Esophagus squamous epithelium (tissue), 4 donors: ENCODE results near the gene ELP4.

Source experiments
- CTCF ChIP-seq, 6 experiments: fragments of 450-650 bp in 4 of 6; fragments of 200-600 bp in 2 of 6; sonication (generic) in 2 of 6; IDR thresholded peaks; one replicate each; pipeline ENCODE4 v1.5.1; 2016 to 2019; ENCODE audit warnings: antibody characterized with exemption in 6 of 6, mild to moderate bottlenecking in 4 of 6, moderate library complexity in 4 of 6
- POLR2A ChIP-seq, 4 donors: fragments of 450-650 bp; IDR thresholded peaks; one replicate each; pipeline ENCODE4 v1.6.1; 2017; ENCODE audit warnings: antibody characterized with exemption in 4 of 4, mild to moderate bottlenecking in 4 of 4, moderate library complexity in 3 of 4

DNA sequence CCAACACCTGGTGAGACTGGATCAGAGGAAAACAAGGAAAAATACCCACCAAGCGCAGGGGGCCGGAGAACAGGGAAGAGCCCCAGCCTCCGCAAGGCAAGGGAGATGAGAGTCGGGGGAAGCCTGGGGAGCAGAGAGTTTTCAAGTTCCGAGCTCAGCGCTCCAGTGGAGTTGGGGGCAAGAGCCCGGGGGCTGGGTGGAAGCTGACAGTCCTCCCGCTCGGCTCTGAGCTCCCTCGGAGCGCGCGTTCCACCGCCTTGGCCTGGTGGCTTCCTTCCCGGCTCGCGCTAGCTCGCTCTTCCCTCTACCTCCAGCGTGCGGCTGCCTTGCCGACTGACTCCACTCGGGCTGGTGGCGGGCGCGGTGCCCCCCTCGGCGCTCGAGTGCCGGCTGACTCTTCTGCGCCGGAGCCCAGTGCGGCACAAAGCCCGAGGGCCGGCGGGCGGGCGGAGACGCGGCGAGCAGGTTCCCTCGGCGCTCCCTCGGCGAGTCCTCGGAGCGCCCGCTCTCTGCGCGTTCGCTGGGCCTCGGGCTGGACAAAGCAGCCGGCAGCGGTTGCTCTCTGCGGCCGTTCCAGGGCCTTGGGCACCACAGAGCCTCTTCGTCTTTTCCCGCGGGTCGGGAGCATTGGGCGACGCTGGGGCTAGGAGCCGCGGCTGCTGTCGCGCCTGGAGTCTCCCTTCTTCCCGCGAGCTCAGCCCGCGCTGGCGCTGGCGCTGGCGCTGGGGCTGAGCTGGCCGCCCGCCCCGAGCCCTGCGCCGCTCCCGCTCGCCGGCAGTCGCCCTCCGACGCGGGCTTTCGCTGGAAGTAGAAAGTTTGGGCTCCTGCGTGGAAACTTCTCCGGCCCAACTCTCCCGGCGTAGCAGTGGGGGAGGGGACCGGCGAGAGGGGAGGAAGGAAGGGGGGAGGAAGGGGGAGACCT, 300.6 kb downstream of the ELP4 start:
- TF ChIP-seq CTCF (IDR thresholded peaks at IDR 0.05): no peak
- no peak for TF ChIP-seq POLR2A (IDR thresholded peaks at IDR 0.05)
